HCT116 (cell line): ENCODE data around the gene TAF1C. TPM values are rescaled to one million over a fixed set of nuclear protein-coding genes. Genes with fewer than 3 reads are reported as not detected.

Source experiments
- ATAC-seq: fragments of 200-7000 bp; cut with Tn5 transposase; 2 replicates; pipeline ENCODE4 v1.9.1; 2020; ENCODE audit warnings: mild to moderate bottlenecking, moderate library complexity
- BruUV-seq: library from RNA; stranded (reverse); fragments of 400-500 nt; replicated peaks from 2 replicates; lab custom pipeline; 2021; lab: Mats Ljungman, UMichigan
- CTCF ChIA-PET: fragments of 300-600 bp; sonication (Branson Sonifier 250); formaldehyde crosslinking; loops from one replicate; lab custom pipeline; 2021; ENCODE audit warnings: antibody characterized with exemption; lab: Charles Lee
- POLR2A ChIA-PET: fragments of 300-600, 350-600 bp; sonication (Branson Sonifier 250); formaldehyde crosslinking; loops from one replicate; lab custom pipeline; 2021; ENCODE audit warnings: antibody characterized with exemption; lab: Charles Lee
- RAD21 ChIA-PET, 2 experiments: fragments of 300-600 bp; sonication (Branson Sonifier 250); formaldehyde crosslinking; loops; one replicate each; lab custom pipeline; 2023; ENCODE audit warnings: low total read pairs in 2 of 2; ENCODE audit not compliant: uncharacterized antibody in 2 of 2, unreplicated experiment in 2 of 2, low non-redundant PET in 1 of 2; lab: Charles Lee
- DNase-seq: peaks from one replicate; pipeline ENCODE4 v3.0.0-alpha.2; 2010; ENCODE audit warnings: low read depth, low spot score
- H2AFZ ChIP-seq: fragments of 200-600 bp; shearing (Covaris generic), sonication (generic); 2 replicates; pipeline ENCODE4 v1.6.1; 2017; ENCODE audit warnings: low read depth, mixed run types, mixed read lengths, antibody characterized with exemption, low read length; ENCODE audit not compliant: poor library complexity, severe bottlenecking
- H3K27ac ChIP-seq: 2 replicates; pipeline ENCODE4 v1.5.1; 2012; ENCODE audit warnings: low read depth, low read length
- H3K27me3 ChIP-seq: fragments of 200-600 bp; sonication (generic); 2 replicates; pipeline ENCODE4 v1.6.1; 2016; ENCODE audit warnings: mixed run types, low read length, mixed read lengths; ENCODE audit not compliant: insufficient read depth
- H3K36me3 ChIP-seq, 2 experiments: fragments of 200-500 bp in 1 of 2; fragments of 200-600 bp in 1 of 2; sonication (Bioruptor generic) in 1 of 2; sonication (generic) in 1 of 2; 2 replicates each; pipeline versions ENCODE4 v1.5.1 to v1.6.1; 2014 to 2016; ENCODE audit warnings: low read length in 2 of 2, inconsistent platforms in 1 of 2, mixed read lengths in 1 of 2, mixed run types in 1 of 2; ENCODE audit not compliant: insufficient read depth in 2 of 2, control insufficient read depth in 1 of 2
- H3K4me1 ChIP-seq, 2 experiments: fragments of 200-600 bp in 1 of 2; sonication (generic) in 1 of 2; 2 replicates each; pipeline versions ENCODE4 v1.5.1 to v1.6.1; 2012 to 2017; ENCODE audit warnings: low read length in 2 of 2, inconsistent platforms in 1 of 2, mild to moderate bottlenecking in 1 of 2, mixed read lengths in 1 of 2, mixed run types in 1 of 2, moderate library complexity in 1 of 2; ENCODE audit not compliant: insufficient read depth in 2 of 2, control insufficient read depth in 1 of 2
- H3K4me2 ChIP-seq: fragments of 200-600 bp; sonication (generic); 2 replicates; pipeline ENCODE4 v1.6.1; 2017; ENCODE audit warnings: mixed run types, low read length, mixed read lengths
- H3K4me3 ChIP-seq, 2 experiments: fragments of 200-600 bp in 1 of 2; sonication (generic) in 1 of 2; replicated peaks in 1 of 2; 2 replicates each; pipeline ENCODE4 v1.5.1; 2011 to 2016; ENCODE audit warnings: low read length in 2 of 2, control low read depth in 1 of 2, low read depth in 1 of 2, mild to moderate bottlenecking in 1 of 2, mixed read lengths in 1 of 2, mixed run types in 1 of 2
- H3K79me2 ChIP-seq: fragments of 200-600 bp; sonication (generic); 2 replicates; pipeline ENCODE4 v1.6.1; 2017; ENCODE audit warnings: mild to moderate bottlenecking, mixed run types, low read length, moderate library complexity, mixed read lengths; ENCODE audit not compliant: insufficient read depth
- H3K9ac ChIP-seq: fragments of 200-600 bp; sonication (generic); 2 replicates; pipeline ENCODE4 v1.6.1; 2016; ENCODE audit warnings: low read length, mixed read lengths
- H3K9me2 ChIP-seq: fragments of 200-600 bp; sonication (generic), shearing (Covaris generic); 2 replicates; pipeline ENCODE4 v1.6.1; 2017; ENCODE audit warnings: mixed run types, mild to moderate bottlenecking, moderate library complexity; ENCODE audit not compliant: insufficient read depth
- H3K9me3 ChIP-seq, 2 experiments: fragments of 200-500 bp in 1 of 2; fragments of 200-600 bp in 1 of 2; sonication (Bioruptor generic) in 1 of 2; sonication (generic) in 1 of 2; 2 replicates each; pipeline ENCODE4 v1.6.1; 2014 to 2017; ENCODE audit warnings: low read length in 2 of 2, mixed read lengths in 2 of 2, inconsistent platforms in 1 of 2, low read depth in 1 of 2, mild to moderate bottlenecking in 1 of 2, mixed run types in 1 of 2, moderate library complexity in 1 of 2; ENCODE audit not compliant: control insufficient read depth in 1 of 2, insufficient read depth in 1 of 2
- H4K20me1 ChIP-seq: fragments of 200-600 bp; sonication (generic), shearing (Covaris generic); 2 replicates; pipeline ENCODE4 v1.6.1; 2017; ENCODE audit warnings: mixed run types, mild to moderate bottlenecking, moderate library complexity; ENCODE audit not compliant: insufficient read depth
- CEBPB ChIP-seq: IDR thresholded peaks from 2 replicates; pipeline ENCODE4 v1.6.1; 2012; ENCODE audit warnings: low read depth
- EGR1 ChIP-seq: IDR thresholded peaks from 2 replicates; pipeline ENCODE4 v1.6.1; 2012; ENCODE audit warnings: low read depth
- ELF1 ChIP-seq: IDR thresholded peaks from 2 replicates; pipeline ENCODE4 v1.6.1; 2012; ENCODE audit warnings: low read depth, borderline replicate concordance
- EZH2phosphoT487 ChIP-seq: fragments of 200-600 bp; IDR thresholded peaks from 2 replicates; pipeline ENCODE4 v1.6.1; 2018; ENCODE audit warnings: antibody characterized with exemption, borderline replicate concordance
- FOSL1 ChIP-seq: IDR thresholded peaks from 2 replicates; pipeline ENCODE4 v1.6.1; 2012; ENCODE audit warnings: low read depth
- JUND ChIP-seq: IDR thresholded peaks from 2 replicates; pipeline ENCODE4 v1.6.1; 2012
- POLR2A ChIP-seq: IDR thresholded peaks from 2 replicates; pipeline ENCODE4 v1.7.0; 2011; ENCODE audit warnings: borderline replicate concordance; ENCODE audit not compliant: insufficient read depth, insufficient read length; ENCODE audit errors: extremely low read depth
- POLR2AphosphoS5 ChIP-seq: IDR thresholded peaks from 2 replicates; pipeline ENCODE4 v1.6.1; 2011; ENCODE audit warnings: mild to moderate bottlenecking, low read depth, low read length, moderate library complexity
- RAD21 ChIP-seq: IDR thresholded peaks from 2 replicates; pipeline ENCODE4 v1.6.1; 2012; ENCODE audit warnings: low read depth, mild to moderate bottlenecking
- SIN3A ChIP-seq: IDR thresholded peaks from 2 replicates; pipeline ENCODE4 v1.6.1; 2012; ENCODE audit warnings: low read depth
- SP1 ChIP-seq: IDR thresholded peaks from 2 replicates; pipeline ENCODE4 v1.6.1; 2012; ENCODE audit warnings: low read depth
- SRF ChIP-seq: IDR thresholded peaks from 2 replicates; pipeline ENCODE4 v1.6.1; 2012; ENCODE audit warnings: low read depth
- ZNF274 ChIP-seq: fragments of 200-500 bp; sonication (Bioruptor generic); IDR thresholded peaks from 2 replicates; pipeline ENCODE4 v1.6.1; 2014; ENCODE audit warnings: mild to moderate bottlenecking, low read depth, low read length, inconsistent platforms
- intact Hi-C: fragments of 100-400 bp; cut with micrococcal nuclease; formaldehyde crosslinking; loops from 2 replicates; pipeline ENCODE4 v1.10.0; 2022
- total RNA-seq: library from RNA; stranded (reverse); gene quantifications from one replicate; pipeline ENCODE4 v1.2.1, GENCODE V29; 2021; ENCODE audit not compliant: unreplicated experiment
- TF ChIP-seq, protein P1 (sequence below): IDR thresholded peaks from 2 replicates; pipeline ENCODE4 v1.6.1; 2012
- TF ChIP-seq, protein P2 (sequence below): IDR thresholded peaks from 2 replicates; pipeline ENCODE4 v1.6.1; 2012; ENCODE audit warnings: low read depth

The TAF1C gene
- total RNA-seq, 1 experiment from 2014 or later: 76.3 TPM

DNA sequence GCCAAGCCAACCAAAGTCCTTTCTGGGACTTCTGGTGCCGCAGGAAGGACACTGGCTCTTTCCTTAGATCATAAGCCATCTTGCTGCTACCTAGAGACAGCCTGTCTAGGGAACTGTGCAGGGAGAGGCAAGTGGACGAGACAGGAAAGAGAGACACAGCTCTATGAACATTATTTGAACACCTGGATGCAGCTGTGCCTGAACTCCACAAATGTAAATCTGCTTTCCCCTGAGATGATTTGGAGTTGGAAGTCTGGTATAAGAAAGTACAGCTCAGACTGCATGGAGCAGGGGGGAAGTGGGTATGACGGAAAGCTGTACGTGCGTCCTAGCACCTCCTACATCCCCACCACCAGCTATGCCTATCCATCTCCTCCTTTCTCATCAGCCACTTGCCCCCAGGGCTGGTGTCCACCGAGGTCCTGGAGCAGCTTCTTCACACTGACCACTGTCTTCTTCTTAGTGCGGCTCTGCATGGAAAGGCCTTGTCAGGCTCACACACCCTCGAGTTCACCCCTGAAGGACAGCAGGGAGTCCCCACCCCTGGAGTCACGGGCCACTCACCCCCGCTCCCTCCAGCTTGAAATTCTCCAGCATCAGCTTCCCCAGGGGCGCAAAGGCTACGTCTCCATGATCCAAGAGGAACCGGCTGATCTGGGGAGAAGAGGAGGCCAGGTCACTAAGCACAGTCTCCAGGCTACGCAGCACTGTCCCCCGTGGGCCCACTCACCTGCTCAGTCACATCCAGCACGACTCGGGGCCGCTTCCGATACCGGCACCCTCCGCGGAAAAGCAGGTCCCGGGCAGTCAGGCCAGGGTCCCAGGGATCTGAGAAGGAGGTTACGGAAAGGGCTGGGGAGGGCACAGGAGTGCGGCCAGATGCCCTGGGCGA, 3.9 kb downstream of the TAF1C start (continued):
- TF ChIP-seq SIN3A (no peak), FOSL1 (no peak), RAD21 (no peak), JUND (no peak)
- TF ChIP-seq, all 23 proteins: peak for 0

- H2AFZ ChIP-seq: no peak overlapping the region
- H3K9me2 ChIP-seq: no peaks in the 10 kb centered on the region
- H3K9me3 ChIP-seq: no peaks in the 10 kb centered on the region
- ChIA-PET POLR2A (no interaction called here), RAD21 (no interaction called here), CTCF (no interaction called here)
- peaks cover 46% of the 10 kb centered on the region for H3K79me2 ChIP-seq
- intact Hi-C loops: loop anchor here (10.0 kb wide), 1 partner anchor 303 kb away; no protein-coding TSS in a partner anchor
- no peak for ATAC-seq
- H3K4me1 ChIP-seq: peaks cover 9 to 23% of the 10 kb centered on the region in 2 experiments; a peak in 3 of 4 replicates
- no TSS peak for BruUV-seq
- TF ChIP-seq POLR2AphosphoS5 (no peak), EGR1 (no peak), RAD21 (no peak), POLR2A (no peak), SP1 (no peak), EZH2phosphoT487 (no peak), FOSL1 (no peak), ELF1 (no peak), ZNF274 (no peak), SRF (no peak), CEBPB (no peak)
- TF ChIP-seq, protein P1, sequence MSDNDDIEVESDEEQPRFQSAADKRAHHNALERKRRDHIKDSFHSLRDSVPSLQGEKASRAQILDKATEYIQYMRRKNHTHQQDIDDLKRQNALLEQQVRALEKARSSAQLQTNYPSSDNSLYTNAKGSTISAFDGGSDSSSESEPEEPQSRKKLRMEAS: no peak
- TF ChIP-seq, protein P2, sequence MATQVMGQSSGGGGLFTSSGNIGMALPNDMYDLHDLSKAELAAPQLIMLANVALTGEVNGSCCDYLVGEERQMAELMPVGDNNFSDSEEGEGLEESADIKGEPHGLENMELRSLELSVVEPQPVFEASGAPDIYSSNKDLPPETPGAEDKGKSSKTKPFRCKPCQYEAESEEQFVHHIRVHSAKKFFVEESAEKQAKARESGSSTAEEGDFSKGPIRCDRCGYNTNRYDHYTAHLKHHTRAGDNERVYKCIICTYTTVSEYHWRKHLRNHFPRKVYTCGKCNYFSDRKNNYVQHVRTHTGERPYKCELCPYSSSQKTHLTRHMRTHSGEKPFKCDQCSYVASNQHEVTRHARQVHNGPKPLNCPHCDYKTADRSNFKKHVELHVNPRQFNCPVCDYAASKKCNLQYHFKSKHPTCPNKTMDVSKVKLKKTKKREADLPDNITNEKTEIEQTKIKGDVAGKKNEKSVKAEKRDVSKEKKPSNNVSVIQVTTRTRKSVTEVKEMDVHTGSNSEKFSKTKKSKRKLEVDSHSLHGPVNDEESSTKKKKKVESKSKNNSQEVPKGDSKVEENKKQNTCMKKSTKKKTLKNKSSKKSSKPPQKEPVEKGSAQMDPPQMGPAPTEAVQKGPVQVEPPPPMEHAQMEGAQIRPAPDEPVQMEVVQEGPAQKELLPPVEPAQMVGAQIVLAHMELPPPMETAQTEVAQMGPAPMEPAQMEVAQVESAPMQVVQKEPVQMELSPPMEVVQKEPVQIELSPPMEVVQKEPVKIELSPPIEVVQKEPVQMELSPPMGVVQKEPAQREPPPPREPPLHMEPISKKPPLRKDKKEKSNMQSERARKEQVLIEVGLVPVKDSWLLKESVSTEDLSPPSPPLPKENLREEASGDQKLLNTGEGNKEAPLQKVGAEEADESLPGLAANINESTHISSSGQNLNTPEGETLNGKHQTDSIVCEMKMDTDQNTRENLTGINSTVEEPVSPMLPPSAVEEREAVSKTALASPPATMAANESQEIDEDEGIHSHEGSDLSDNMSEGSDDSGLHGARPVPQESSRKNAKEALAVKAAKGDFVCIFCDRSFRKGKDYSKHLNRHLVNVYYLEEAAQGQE: no peak
- H3K36me3 ChIP-seq: peaks cover 33 to 54% of the 10 kb centered on the region in 2 experiments; a peak in 3 of 4 replicates
- no peak for DNase-seq
- no peak overlapping the region for H3K9ac ChIP-seq
- no peak overlapping the region for H3K4me3 ChIP-seq
- no peaks in the 10 kb centered on the region for H4K20me1 ChIP-seq
- H3K27ac ChIP-seq: no peak overlapping the region
- H3K27me3 ChIP-seq: no peaks in the 10 kb centered on the region
- no peak overlapping the region for H3K4me2 ChIP-seq
Observed at GRCh38 chr16:84182104-84182503, 4.8 kb downstream of the TAF1C start.
